GM04503 (cell line): ENCODE results near the gene RAC2.
"Not testable (repeated sequence)": the region's sequence is repeated elsewhere in the genome, so short reads cannot be mapped to it uniquely, and the experiment has no call there.

Experiments
- DNase-seq: peaks from one replicate; pipeline ENCODE4 v3.0.0-alpha.2; 2012; ENCODE audit warnings: low read depth

The RAC2 gene

GRCh38 chr22:37233751-37234631, 10.1 kb downstream of the RAC2 start:
- no peak for DNase-seq

- DNase-seq, result not testable (repeated sequence)
Observed at GRCh38 chr22:37233371-37233750, 10.7 kb downstream of the RAC2 start.

DNA sequence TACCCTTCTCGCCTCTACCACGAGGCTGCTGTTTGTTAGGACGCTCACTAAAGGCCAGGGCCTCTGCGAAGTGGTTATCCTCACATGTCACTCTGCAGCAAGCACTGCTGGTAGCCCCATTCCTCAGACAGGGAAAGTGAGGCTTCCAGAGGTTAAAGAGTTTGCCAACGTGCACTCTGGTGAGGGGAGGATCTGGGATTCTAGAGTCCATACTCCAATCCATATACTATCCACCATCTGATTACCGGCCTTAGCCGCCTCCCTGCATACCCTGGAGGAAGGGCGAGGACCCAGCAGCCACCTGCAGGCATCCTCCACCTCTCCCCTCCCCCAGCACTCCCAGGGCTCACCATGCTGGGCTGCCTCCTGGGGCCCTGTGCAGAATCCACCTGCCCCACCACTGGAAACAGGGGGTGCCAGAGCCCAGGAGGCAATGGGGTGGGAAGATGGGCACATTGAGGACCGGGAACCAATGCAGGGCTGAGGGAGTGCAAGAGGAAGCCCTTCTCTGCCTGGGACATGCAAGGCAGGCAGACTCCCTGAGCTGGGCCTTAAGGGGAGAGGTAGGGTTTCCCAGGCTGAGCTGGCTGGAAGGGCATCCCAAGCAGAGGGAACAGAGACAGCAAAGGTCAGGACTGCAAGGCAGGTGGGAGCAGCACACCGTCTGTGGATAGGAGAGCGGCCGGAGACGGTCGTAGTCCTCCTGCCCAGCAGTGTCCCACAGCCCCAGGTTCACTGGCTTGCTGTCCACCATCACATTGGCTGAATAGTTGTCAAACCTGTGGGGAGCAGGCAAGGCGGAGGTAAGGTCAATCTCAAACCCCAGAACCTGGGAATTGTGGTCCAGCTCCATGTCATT, 11.7 kb downstream of the RAC2 start:
- DNase-seq, result no peak

DNA sequence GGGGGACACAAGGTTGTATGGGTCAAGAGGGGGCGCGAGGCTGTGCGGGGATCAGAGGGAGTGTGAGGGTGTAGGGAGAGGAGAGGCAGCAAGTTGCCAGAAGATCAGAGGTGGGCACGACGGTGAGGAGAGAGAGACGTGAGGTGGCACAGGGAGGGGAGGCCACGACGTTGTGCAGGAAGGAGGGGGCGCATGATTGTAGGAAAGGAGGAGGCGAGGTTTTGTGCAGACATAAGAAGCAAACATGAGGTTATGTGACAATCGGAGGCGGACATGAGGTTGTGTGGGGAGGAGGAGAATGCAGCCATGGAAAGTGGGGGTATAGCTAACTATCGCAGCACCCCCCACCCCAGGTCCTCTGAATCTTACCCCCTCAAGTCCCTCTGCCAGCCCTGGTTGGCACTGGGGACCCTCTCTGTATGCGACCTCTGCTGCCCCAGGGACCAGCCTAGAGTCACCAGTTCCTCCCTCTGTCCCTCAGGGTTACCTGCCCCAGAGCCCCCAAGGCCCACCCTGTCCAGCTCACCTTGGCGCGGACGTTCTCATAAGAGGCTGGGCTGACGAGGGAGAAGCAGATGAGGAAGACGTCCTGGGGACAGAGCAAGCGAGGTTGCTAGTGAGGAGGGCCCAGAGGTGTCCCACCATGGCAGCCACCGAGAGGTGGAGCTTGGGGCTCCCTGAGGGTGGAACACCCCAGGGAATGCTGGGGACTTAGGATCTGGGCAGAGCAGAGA, 12.5 kb downstream of the RAC2 start:
- no peak for DNase-seq

DNA sequence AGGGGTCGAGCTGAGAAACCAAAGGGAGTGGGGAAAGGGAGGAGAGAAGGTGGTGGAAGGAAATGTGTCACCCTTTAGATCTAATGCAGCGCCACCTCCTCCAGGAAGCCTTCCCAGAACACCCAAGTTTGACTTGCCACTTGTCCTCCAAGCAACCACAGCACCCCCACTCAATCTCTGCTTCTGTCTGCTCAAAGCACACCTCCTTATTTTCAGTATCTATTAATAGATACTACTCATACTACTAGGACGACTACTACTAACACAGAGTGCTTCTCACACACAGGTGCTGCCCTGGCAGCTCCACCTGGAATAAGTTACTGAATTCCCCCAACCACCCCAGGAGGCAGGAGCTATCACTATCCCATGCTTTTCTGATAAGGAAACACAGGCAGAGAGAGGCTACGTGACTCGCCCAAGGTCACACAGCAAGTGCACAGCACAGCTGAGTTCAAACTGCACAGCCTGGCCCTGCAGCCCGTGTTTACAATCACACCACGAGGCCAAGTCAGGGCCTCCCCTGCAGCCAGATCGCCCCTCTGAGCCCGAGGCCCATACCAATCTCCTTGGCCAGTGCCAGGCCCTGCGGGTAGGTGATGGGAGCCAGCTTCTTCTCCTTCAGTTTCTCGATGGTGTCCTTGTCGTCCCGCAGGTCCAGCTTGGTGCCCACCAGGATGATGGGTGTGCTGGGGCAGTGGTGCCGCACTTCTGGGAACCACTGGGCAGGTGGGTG, 13.2 kb downstream of the RAC2 start:
- no peak for DNase-seq

- peak; percentile 37 for DNase-seq
Observed at GRCh38 chr22:37229805-37230672, 14.0 kb downstream of the RAC2 start.

DNA sequence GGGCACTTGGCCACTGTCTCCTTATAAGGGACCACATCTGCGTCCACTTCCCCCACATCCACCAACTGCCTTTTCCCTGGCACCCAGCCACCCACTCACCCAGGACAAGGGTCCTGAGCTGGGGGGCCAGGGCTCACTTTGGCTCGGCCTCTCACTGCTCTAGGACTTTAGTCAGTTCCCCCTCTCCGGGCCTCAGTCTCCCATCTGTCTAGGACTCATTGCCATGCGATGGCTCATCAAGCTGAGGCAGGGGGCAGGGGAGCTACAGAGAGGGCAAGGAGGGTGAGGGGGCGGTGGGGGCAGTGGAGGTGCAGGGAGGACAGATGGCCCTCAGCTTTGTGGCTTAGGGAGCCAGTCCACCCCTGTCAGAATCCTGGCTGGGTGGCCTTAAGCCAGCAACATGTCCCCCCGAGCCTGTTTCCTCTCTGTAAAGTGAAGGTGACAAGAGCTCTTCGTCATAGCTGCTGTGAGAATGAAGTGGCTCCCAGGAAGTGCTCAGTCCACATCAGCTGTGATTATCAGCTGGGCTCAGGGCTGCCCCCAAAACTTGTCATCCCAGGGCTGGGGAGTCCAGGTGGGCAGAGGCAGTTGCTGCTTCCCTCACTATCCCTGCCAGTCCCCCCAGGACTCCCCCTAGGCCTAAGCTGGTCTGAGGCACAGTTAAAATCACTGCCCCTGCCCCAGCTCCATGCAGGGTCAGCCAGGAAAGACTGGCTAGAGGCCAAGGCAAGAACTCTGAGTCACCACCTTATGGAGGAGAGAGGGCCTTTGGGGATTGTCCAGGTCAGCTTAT, 14.9 kb downstream of the RAC2 start:
- DNase-seq, result peak; percentile 43

GRCh38 chr22:37228106-37229011, 15.7 kb downstream of the RAC2 start:
- no peak for DNase-seq

- DNase-seq, result no peak
Observed at GRCh38 chr22:37226514-37226913, 17.6 kb downstream of the RAC2 start.

- no peak for DNase-seq
Observed at GRCh38 chr22:37226087-37226486, 18.0 kb downstream of the RAC2 start.

DNA sequence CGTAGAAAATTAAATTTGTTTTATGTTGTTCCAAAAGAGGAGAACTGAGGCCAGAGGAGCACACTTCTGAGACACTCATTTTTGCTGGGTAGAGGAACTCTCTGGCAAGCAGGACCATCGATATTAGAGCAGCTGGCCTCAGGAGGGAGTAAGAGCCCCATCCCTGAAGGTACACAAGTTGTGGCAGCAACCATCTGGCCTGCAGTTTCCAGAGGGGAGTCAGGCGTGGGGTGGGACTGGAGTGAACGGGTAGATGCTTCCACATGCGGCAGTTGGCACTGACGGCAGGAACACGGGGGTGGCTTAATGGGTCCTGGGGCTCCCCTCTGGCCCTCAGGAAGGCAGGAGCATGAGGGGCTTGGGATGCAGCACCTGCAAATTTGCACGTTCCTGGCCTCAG, 18.6 kb downstream of the RAC2 start:
- no peak for DNase-seq

DNA sequence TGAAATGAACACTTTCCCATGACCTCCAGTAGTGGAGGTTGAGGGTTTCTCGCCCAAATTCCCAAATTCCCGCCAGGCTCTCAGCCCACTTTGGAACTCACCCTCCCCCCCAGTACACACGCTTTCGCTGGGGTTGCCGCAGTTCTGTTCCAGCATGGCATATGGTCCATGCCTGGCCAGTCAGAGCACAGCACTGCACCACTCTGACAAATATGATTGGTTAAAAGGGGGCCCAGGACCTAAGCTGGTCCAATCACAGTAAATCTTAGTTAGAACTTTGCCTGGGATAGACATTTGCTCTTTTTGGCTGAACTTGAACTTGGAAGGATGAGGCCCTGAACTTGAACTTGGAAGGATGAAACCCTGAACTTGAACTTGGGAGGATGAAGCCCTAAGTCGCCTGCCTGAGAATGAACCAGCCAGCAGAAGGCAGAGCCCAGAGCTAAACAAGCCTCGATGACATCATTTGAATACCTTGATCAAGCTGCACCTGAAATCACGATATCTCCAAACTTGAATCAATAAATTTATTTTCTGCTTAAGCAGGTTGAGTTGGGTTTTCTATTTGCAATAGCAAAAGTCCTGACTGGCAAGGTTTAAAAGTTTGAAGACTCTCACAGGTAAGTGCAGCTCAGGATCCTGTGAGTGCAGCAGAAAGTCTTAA, 19.2 kb downstream of the RAC2 start:
- no peak for DNase-seq

- no peak for DNase-seq
Observed at GRCh38 chr22:37223965-37224551, 20.0 kb downstream of the RAC2 start.

GRCh38 chr22:37222440-37222971, 21.6 kb downstream of the RAC2 start:
- DNase-seq, result no peak

DNA sequence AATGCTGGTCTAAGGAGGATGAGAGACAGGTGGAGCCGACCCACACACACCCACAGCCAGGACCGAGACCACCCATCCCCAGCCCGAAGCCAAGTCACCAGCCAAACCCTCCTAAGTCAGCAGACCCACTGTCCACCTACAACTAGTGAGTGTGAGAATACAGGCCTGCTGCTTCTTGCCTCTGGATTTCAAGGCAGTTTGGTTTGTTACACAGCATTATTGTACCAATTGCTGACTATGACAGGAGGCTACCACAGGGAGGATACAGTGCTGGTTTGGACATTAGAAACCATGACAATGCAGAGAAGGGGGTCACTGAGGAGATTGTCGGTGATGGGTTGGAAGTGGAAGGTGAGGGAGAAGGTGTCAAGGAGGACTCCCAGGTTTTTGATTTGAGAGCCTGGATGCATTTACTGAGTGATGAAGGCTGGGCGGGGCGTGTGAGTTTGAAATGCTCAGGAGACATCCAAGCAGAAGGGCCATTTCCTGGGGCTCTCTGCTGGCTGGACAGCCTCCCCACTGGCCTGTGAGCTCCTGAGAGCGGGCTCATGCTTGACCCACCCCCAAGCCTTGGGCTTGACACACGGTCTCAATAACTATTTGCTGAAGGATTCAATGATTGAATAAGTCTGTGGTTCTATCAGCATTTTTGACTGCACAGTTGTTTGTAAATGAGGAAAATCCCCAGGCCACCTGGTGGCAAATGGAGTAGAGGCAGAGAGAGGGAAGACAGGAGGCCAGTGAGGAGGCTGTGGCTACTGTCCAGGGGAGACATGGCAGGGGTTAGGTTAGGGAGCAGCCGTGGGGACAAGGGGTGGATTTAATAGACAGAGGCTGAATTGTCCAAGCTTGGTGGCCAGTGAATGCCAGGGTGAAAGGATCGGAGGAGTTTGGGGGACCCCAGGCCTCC, 22.4 kb downstream of the RAC2 start:
- no peak for DNase-seq

DNA sequence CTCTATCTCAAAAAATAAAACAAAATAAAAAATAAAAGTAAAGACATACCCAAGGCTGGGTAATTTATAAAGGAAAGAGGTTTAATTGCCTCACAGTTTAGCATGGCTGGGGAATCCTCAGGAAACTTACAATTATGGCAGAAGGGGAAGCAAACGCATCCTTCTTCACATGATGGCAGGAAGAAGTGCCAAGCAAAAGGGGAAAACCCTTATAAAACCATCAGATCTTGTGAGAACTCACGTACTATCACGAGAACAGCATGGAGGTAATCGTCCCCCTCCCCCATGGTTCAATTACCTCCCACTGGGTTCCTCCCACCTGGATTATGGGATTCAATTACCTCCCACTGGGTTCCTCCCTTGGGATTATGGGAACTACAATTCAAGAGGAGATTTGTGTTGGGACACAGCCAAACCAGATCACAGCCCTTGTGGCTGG, 23.5 kb downstream of the RAC2 start:
- DNase-seq, result no peak
